Dedifferentiated amniotic fluid mesenchymal stem cell (primary cell): ENCODE measurements around the gene SPPL3.
A peak's percentile ranks its signal among the peaks of the same experiment; 100 is the strongest.
"Not testable (repeated sequence)": the region's sequence is repeated elsewhere in the genome, so short reads cannot be mapped to it uniquely, and the experiment has no call there.

Experiments used
- DNase-seq: peaks from one replicate; pipeline ENCODE4 v3.0.0-alpha.2; 2016; ENCODE audit errors: extremely low spot score

The SPPL3 gene

DNA sequence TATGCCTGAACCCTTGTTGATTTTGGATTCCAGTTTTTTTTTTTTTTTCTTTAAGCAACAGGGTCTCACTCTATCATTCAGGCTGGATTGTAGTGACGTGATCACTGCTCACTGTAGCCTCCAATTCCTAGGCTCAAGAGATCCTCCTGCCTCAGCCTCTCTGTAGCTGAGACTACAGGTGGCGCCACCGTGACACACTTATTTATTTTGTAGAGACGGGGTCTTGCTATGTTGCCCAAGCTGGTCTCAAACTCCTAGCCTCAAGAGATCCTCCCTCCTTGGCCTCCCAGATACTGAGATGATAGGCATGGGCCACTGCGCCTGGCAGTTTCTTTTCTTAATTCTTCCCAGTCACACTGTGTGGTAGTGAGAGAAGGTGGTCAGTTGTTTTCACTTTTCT lies 153.4 kb downstream of the SPPL3 start:
- no peak for DNase-seq

GRCh38 chr12:120749256-120749655 lies 154.9 kb downstream of the SPPL3 start:
- no peak for DNase-seq

DNA sequence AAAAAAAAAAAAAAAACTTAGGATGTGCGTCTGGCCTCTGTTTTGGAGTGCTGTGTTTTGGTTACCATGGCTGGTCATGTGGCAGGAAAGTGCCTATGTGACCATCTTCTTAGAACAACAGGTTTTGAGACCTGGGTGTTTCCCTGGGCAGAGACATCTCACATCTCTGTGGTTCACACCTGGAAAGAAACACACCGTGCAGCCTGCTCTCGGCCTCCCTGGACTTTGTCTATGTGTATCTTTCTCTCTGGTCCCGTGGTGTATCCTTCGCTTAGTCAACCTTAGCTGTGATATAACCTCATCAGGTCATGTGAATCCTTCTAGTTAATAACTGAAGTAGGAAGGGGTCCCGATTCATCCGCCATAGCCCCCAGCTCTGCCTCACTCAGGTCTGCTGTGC lies 155.9 kb downstream of the SPPL3 start:
- DNase-seq: no peak

DNA sequence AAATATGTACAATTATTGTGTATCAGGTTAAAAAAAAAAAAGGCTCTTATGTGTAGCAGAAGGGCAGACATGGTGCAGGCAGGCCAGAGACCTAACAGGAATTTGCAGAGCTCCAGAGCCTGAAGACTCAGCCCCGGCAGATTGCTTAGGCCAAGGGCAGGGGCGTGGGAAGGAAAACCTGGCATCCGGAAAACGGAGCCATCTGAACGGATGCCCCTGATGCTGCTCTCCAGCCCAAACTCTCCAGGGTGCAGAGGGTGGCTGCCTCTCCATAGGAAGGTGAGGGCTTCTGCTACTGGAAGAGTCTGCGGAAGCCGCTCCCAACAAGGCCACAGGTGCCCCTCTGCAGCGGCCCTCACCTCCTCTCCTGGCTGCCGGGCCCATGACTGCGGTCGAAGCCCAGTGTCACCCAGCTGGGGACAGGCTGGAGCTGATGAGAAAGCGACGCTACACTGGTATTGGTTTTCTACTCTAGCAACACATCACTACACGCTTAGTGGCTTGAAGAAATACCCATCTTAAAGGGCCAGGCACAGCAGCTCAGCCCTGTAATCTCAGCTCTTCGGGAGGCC lies 159.2 kb downstream of the SPPL3 start:
- no peak for DNase-seq

GRCh38 chr12:120741476-120742421 lies 162.4 kb downstream of the SPPL3 start:
- no peak for DNase-seq

DNA sequence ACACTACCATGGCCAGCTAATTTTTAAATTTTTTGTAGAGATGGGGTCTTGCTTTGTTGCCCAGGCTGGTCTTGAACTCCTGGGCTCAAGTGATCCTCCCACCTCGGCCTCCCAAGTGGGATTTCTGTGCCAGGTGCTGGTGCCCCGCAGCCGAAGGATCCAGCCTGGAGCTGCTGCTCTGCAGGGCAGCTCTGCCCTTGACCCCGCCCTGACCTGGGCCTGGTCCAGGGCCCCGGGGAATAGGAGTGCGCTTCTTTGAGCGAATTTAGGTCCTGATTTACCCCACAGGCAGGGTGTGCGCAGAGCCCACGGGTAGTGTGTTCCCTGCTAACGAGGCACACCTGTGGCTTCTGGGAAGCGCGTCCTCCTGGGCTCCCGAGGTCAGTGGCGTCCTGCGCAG lies 163.3 kb downstream of the SPPL3 start:
- no peak for DNase-seq

DNA sequence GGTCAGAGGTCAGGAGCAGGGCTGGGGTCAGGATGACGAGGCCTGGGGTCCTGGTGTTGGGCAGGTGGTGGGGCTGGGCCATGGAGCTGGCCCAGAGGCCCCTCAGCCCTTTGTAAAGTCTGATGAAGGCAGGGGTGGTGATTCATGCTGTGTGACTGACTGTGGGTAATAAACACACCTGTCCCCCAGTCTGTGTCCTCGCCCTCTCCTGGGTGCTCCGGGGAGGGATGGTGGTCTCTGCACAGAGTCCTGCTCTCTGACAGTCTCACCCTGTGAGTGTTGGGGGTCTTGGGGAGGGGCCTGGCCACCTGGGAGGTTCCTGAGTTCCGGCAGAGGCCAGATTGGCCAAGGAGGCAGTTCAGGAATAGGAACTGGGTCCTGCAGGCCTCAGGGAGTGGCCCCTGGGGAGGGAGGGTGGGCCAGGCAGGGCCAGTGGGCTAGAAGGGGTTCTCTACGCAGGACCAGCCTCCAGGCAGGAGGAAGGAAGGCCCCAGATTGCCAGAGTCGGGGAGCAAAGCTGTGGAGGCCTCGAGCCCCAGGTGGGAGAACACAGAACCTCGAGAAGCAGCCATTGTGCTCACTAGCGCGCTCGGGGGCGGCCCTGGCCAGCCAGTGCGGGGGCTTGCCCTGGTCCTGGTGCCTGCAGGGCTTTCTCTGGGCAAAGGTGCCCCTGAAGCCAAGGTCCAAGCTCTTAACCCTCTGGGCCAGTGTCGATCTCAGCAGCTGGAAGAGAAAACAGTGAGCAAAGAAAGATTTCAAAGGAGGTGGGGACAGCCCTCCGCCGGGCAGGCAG lies 164.1 kb downstream of the SPPL3 start:
- no peak for DNase-seq

GRCh38 chr12:120739031-120739762 lies 165.0 kb downstream of the SPPL3 start:
- DNase-seq: no peak

GRCh38 chr12:120738252-120739030 lies 165.7 kb downstream of the SPPL3 start:
- no peak for DNase-seq

DNA sequence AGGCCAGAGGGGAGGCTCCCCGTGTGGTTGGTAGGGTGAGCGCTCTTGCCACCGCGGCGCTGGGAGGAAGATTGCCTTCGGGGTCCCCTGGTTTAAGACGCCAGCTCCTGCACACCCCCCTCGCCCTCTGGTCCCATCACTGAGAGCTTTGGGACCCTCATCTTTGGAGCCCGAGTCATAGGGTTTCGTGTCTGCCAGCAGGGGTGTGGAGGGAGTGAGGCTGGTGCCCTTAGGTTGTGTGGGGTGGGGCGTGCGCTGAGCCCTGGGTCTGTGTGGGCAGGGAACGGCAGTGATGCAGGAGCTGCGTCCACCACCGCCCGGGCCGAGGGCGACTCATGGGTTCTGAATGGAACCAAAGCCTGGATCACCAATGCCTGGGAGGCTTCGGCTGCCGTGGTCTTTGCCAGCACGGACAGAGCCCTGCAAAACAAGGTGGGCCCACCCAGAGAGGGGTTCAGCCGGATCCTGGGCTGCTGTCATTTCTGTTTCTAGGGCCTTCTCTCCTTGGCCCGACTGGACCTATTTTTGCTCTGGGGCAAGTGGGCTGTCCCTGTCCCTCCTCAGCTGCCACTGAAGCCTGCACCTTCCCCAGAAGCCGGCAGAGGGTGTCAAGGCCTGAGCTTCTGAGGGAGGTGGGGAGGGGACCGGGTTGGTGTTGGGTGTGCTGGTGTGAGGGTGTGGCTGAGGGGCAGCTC lies 166.5 kb downstream of the SPPL3 start:
- no peak for DNase-seq

- DNase-seq: no peak
Observed at GRCh38 chr12:120736404-120737331, 167.5 kb downstream of the SPPL3 start.

- DNase-seq: no peak
Observed at GRCh38 chr12:120735181-120735580, 169.0 kb downstream of the SPPL3 start.

GRCh38 chr12:120734210-120734609 lies 169.9 kb downstream of the SPPL3 start:
- no peak for DNase-seq

GRCh38 chr12:120733574-120733973 lies 170.6 kb downstream of the SPPL3 start:
- DNase-seq: no peak

GRCh38 chr12:120732198-120732597 lies 172.0 kb downstream of the SPPL3 start:
- not testable (repeated sequence) for DNase-seq

GRCh38 chr12:120726961-120727360 lies 177.2 kb downstream of the SPPL3 start:
- no peak for DNase-seq

- DNase-seq: no peak
Observed at GRCh38 chr12:120726510-120726793, 177.7 kb downstream of the SPPL3 start.

DNA sequence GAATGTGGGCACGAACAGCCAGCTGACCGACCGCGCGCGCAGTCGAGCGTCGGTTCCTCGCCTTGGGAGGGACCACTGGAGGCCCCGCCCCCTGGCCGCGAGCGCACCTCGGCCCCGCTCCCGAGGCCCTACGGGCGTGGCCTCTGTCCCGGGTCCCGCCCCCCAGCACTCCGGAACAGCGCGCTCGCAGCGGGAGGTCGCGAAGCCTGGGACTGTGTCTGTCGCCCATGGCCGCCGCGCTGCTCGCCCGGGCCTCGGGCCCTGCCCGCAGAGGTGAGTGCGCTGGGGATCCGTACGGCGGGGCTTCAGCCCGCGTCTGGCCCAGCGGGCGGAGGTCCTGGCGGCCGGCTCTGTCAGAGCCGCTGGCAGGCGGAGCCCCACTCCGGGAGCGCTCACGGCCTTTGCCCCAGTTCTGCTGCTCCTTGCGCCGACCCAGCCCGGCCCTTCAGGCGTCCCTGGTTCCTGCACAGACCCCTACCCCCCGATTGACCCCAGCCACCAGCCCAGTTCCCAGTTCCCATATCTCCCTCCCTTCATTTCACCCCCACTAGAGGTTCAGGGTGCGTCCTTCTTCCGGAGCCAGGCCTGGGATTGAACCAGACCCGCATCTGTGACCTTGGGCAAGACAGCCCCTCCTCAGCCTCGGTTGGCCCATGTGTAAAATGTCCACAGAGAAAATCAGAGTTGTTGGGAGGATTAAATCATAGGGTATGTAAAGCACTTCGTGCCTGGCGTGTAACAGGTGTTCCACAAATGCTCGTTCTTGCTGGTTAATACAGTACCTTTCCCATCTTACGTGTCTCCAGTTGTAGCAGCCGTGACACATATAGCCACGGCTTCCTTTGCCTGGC lies 178.3 kb downstream of the SPPL3 start, which contains the start of gene ACADS:
TSS of gene ACADS (plus strand) at position 168 of the 851 bp plus-strand sequence. CDS start at position 228, 60 bp downstream.
- peak; percentile 31 for DNase-seq
